GM12891 (cell line): ENCODE measurements around the gene LIF.
A peak's percentile ranks its signal among the peaks of the same experiment; 100 is the strongest.

Experiments used
- DNase-seq: peaks from one replicate; pipeline ENCODE4 v3.0.0; 2011; ENCODE audit warnings: low spot score; ENCODE audit not compliant: insufficient read length
- FAIRE-seq: peaks from 2 replicates; lab custom pipeline; 2011; peaks lifted over from hg19 to GRCh38; lab: Jason Lieb, UNC
- PAX5 ChIP-seq: IDR thresholded peaks from 2 replicates; pipeline ENCODE4 v1.6.1; 2011; ENCODE audit warnings: low read length, moderate library complexity, mild to moderate bottlenecking; ENCODE audit not compliant: insufficient read depth, severe bottlenecking
- POLR2A ChIP-seq: IDR thresholded peaks from 2 replicates; pipeline ENCODE4 v1.6.1; 2011; ENCODE audit warnings: low read depth, low read length, control low read depth
- POLR2AphosphoS5 ChIP-seq: IDR thresholded peaks from 2 replicates; pipeline ENCODE4 v1.6.1; 2011; ENCODE audit warnings: low read depth, low read length, control low read depth
- POU2F2 ChIP-seq: IDR thresholded peaks from 2 replicates; pipeline ENCODE4 v1.6.1; 2011; ENCODE audit warnings: low read depth, mild to moderate bottlenecking, control low read depth, low read length, moderate library complexity
- SPI1 ChIP-seq: IDR thresholded peaks from 2 replicates; pipeline ENCODE4 v1.6.1; 2011; ENCODE audit warnings: low read depth, low read length, control low read depth
- TAF1 ChIP-seq: IDR thresholded peaks from 2 replicates; pipeline ENCODE4 v1.6.1; 2011; ENCODE audit warnings: low read depth, low read length, control low read depth

LIF gene

GRCh38 chr22:30193031-30193775, 53.4 kb downstream of the LIF start:
- DNase-seq (no peak), FAIRE-seq (no peak)
- TF ChIP-seq POLR2A (no peak), SPI1 (no peak), TAF1 (no peak), PAX5 (no peak), POU2F2 (no peak), POLR2AphosphoS5 (no peak)

- no peak for FAIRE-seq
- TF ChIP-seq SPI1 (peak; percentile 95), PAX5 (peak; percentile 19), TAF1 (no peak), POLR2AphosphoS5 (no peak)
- no peak for DNase-seq
These were observed 54.1 kb downstream of the LIF start for GRCh38 chr22:30192427-30192826.

GRCh38 chr22:30191040-30191701, 55.4 kb downstream of the LIF start:
- FAIRE-seq (no peak), DNase-seq (no peak)
- TF ChIP-seq POLR2A (no peak), POU2F2 (no peak), SPI1 (no peak), PAX5 (no peak), TAF1 (no peak), POLR2AphosphoS5 (no peak)

GRCh38 chr22:30190574-30190973, 56.0 kb downstream of the LIF start:
- no peak for TF ChIP-seq TAF1
- no peak for TF ChIP-seq POLR2A
- TF ChIP-seq PAX5, result no peak
- TF ChIP-seq SPI1, result no peak
- no peak for TF ChIP-seq POU2F2
- TF ChIP-seq POLR2AphosphoS5, result no peak
- no peak for DNase-seq
- FAIRE-seq, result no peak
